ENCODE data around the gene COX4I1.

DNA sequence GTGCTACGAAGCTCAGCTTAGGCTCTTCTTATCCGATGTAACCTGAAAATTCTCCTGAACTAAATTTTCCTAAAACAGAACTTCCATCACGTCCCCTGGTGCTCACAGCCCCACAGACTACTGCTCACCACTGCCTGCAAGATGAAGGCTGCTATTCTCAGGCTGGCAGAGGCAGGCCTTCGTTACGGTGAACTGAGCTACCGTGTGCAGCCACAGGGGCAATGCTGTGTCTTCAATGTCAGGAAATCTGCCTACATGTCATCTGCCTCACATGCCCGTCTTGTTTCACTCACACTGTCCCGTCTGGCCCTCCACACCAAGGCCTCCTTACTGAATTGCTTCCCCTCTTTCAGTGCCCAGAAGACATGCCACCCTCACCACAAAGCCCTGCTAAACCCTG lies 16.1 kb upstream of the COX4I1 start:
- TF ChIP-seq EZH2 (IDR thresholded peaks at IDR 0.05) = no peak
- no peak for TF ChIP-seq POLR2AphosphoS5 (IDR thresholded peaks at IDR 0.05; ENCODE audit: borderline replicate concordance, low read depth, low read length)
- TF ChIP-seq FOXP2 (optimal IDR thresholded peaks at IDR 0.05; ENCODE audit: control extremely low read depth, extremely low read length, insufficient read depth) = no peak

Data from SK-N-MC (cell line).